ENCODE data around the gene PLXNB3. TPM values are rescaled to one million over a fixed set of nuclear protein-coding genes. Genes with fewer than 3 reads are reported as not detected.

PLXNB3 gene
- total and polyA plus RNA-seq, 2 of the 13 experiments (the other 11 are each of a cell fraction or from before 2014, with no cell fraction given) = 3.0 to 6.9 TPM

DNA sequence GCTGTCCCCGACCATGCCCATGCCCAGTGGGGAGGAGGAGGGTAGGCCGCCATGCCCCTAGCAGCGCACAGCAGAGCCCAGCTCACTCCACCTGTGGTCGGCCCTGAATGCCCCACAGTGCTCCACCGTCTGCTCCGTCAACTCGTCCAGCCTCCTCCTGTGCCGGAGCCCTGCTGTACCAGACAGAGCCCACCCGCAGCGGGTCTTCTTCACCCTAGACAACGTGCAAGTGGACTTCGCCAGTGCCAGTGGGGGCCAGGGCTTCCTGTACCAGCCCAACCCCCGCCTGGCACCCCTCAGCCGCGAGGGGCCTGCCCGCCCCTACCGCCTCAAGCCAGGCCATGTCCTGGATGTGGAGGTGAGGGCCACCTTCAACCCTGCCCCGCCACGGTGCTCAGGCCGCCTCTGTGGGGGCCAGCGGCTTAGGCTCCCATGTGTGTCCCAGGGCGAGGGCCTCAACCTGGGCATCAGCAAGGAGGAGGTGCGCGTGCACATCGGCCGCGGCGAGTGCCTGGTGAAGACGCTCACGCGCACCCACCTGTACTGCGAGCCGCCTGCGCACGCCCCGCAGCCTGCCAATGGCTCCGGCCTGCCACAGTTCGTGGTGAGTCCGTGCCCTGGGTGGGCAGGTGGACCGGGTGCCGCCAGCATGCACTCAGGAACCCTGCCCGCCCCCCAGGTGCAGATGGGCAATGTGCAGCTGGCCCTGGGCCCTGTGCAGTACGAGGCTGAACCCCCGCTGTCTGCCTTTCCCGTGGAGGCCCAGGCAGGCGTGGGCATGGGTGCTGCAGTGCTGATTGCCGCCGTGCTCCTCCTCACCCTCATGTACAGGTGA, 9.9 kb downstream of the PLXNB3 start:
- H3K9me3 ChIP-seq (ENCODE audit: low read length) = no peaks in the 10 kb centered on the region
- in situ Hi-C loops (cut with HindIII; ENCODE audit: extremely low pct_ligation_motif_present, low pct_unique_long_range_greater_than_20kb) (no loop called here), intact Hi-C loops (cut with micrococcal nuclease; ENCODE audit: unreplicated experiment) (no loop called here)
- H2AFZ ChIP-seq (ENCODE audit: low read length) = no peak overlapping the region
- no peaks in the 10 kb centered on the region for H3K79me2 ChIP-seq (ENCODE audit: insufficient read depth, low read length)
- ATAC-seq (no peak), DNase-seq (ENCODE audit: low spot score) (no peak), FAIRE-seq (no peak)
- WGBS (ENCODE audit: low lambda C conversion rate) = no CpG with 5 or more reads among the region's 48 CpGs
- H4K20me1 ChIP-seq (ENCODE audit: insufficient read depth, low read length) = no peaks in the 10 kb centered on the region
- no peak overlapping the region for H3K9ac ChIP-seq (ENCODE audit: insufficient read depth, low read depth, low read length)
- BruUV-seq (replicated peaks) = no TSS peak
- no peak overlapping the region for H3K4me2 ChIP-seq (ENCODE audit: low read depth, low read length)
- TF ChIP-seq, protein P1, sequence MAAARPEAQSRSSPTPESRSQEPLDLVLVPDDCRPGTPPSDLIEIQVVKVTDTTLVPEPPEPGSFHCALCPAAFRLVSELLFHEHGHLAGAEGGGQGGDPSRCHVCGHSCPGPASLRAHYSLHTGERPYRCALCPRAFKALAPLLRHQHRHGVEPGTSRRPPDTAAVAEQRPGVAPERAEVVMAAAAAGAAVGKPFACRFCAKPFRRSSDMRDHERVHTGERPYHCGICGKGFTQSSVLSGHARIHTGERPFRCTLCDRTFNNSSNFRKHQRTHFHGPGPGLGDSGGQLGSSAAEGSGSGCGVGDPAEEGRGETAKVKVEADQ (CRISPR knock-in tag; IDR thresholded peaks at IDR 0.05; ENCODE audit: borderline replicate concordance) = no peak
- TF ChIP-seq SCMH1 (CRISPR knock-in tag; IDR thresholded peaks at IDR 0.05; ENCODE audit: borderline replicate concordance) = no peak
- no peaks in the 10 kb centered on the region for H3K27me3 ChIP-seq (ENCODE audit: control insufficient read depth in 1 of 2, insufficient read depth in 2 of 2, low read length in 2 of 2)
- no peak overlapping the region for H3K27ac ChIP-seq (ENCODE audit: extremely low read length, insufficient read depth, low read length)
- no peaks in the 10 kb centered on the region for H3K4me1 ChIP-seq (ENCODE audit: insufficient read depth, low read length)
- H3K4me3 ChIP-seq (replicated peaks in 1 of 3; ENCODE audit: insufficient read depth in 1 of 3, low read depth in 2 of 3, low read length in 3 of 3) = no peak overlapping the region
- ChIA-PET CTCF (ENCODE audit: low intra/inter-chr PET ratio, low total read pairs) (no interaction called here), POLR2A (no interaction called here)
- H3K36me3 ChIP-seq (replicated peaks in 1 of 2; ENCODE audit: control insufficient read depth in 1 of 2, insufficient read depth in 2 of 2, low read length in 2 of 2) = no peaks in the 10 kb centered on the region

GRCh38 chrX:153774576-153775292, 10.7 kb downstream of the PLXNB3 start:
- DNase-seq (ENCODE audit: low spot score) = no peak
- in situ Hi-C loops (cut with HindIII; ENCODE audit: extremely low pct_ligation_motif_present, low pct_unique_long_range_greater_than_20kb) (no loop called here), intact Hi-C loops (cut with micrococcal nuclease; ENCODE audit: unreplicated experiment) (no loop called here)
- no TSS peak for BruUV-seq (replicated peaks)
- no CpG with 5 or more reads among the region's 37 CpGs for WGBS (ENCODE audit: low lambda C conversion rate)
- H3K79me2 ChIP-seq (ENCODE audit: insufficient read depth, low read length) = no peaks in the 10 kb centered on the region
- no peak overlapping the region for H2AFZ ChIP-seq (ENCODE audit: low read length)
- no peak overlapping the region for H3K9ac ChIP-seq (ENCODE audit: insufficient read depth, low read depth, low read length)
- ATAC-seq = no peak
- POLR2A ChIA-PET = no interaction called here
- H3K9me3 ChIP-seq (ENCODE audit: low read length) = no peaks in the 10 kb centered on the region
- H3K36me3 ChIP-seq (replicated peaks in 1 of 2; ENCODE audit: control insufficient read depth in 1 of 2, insufficient read depth in 2 of 2, low read length in 2 of 2) = no peaks in the 10 kb centered on the region
- FAIRE-seq = no peak
- H3K4me3 ChIP-seq (replicated peaks in 1 of 3; ENCODE audit: insufficient read depth in 1 of 3, low read depth in 2 of 3, low read length in 3 of 3) = no peak overlapping the region
- no peaks in the 10 kb centered on the region for H4K20me1 ChIP-seq (ENCODE audit: insufficient read depth, low read length)
- no peaks in the 10 kb centered on the region for H3K27me3 ChIP-seq (ENCODE audit: control insufficient read depth in 1 of 2, insufficient read depth in 2 of 2, low read length in 2 of 2)
- no peak overlapping the region for H3K27ac ChIP-seq (ENCODE audit: extremely low read length, insufficient read depth, low read length)
- H3K4me1 ChIP-seq (ENCODE audit: insufficient read depth, low read length) = no peaks in the 10 kb centered on the region
- CTCF ChIA-PET (ENCODE audit: low intra/inter-chr PET ratio, low total read pairs) = no interaction called here
- no peak overlapping the region for H3K4me2 ChIP-seq (ENCODE audit: low read depth, low read length)
- no peak for TF ChIP-seq MXD3 (CRISPR knock-in tag; IDR thresholded peaks at IDR 0.05)
- no peak for TF ChIP-seq MATR3 (CRISPR knock-in tag; IDR thresholded peaks at IDR 0.05)
- TF ChIP-seq FOSL2 (CRISPR knock-in tag; IDR thresholded peaks at IDR 0.05) = no peak
- TF ChIP-seq SOX13 (IDR thresholded peaks at IDR 0.05) = no peak
- no peak for TF ChIP-seq SOX13 (CRISPR knock-in tag; conservative IDR thresholded peaks at IDR 0.05 in 1 of 2, IDR thresholded peaks at IDR 0.05 in 1 of 2)
- TF ChIP-seq GFI1 (CRISPR knock-in tag; IDR thresholded peaks at IDR 0.05; ENCODE audit: borderline replicate concordance) = no peak
- no peak for TF ChIP-seq ZBTB8A (CRISPR knock-in tag; IDR thresholded peaks at IDR 0.05; ENCODE audit: borderline replicate concordance, low read depth)
- no peak for TF ChIP-seq ZNF564 (CRISPR knock-in tag; IDR thresholded peaks at IDR 0.05)
- no peak for TF ChIP-seq MED8 (CRISPR knock-in tag; IDR thresholded peaks at IDR 0.05; ENCODE audit: insufficient replicate concordance)
- TF ChIP-seq ZBTB21 (CRISPR knock-in tag; IDR thresholded peaks at IDR 0.05) = no peak
- no peak for TF ChIP-seq ZNF713 (CRISPR knock-in tag; IDR thresholded peaks at IDR 0.05)
- TF ChIP-seq GLI4 (CRISPR knock-in tag; IDR thresholded peaks at IDR 0.05; ENCODE audit: borderline replicate concordance) = no peak

Data from HepG2 (cell line).